ENCODE measurements around the gene FANCF. TPM values are rescaled to one million over a fixed set of nuclear protein-coding genes. Genes with fewer than 3 reads are reported as not detected.

Gene FANCF
- total RNA-seq = 25.8 TPM

DNA sequence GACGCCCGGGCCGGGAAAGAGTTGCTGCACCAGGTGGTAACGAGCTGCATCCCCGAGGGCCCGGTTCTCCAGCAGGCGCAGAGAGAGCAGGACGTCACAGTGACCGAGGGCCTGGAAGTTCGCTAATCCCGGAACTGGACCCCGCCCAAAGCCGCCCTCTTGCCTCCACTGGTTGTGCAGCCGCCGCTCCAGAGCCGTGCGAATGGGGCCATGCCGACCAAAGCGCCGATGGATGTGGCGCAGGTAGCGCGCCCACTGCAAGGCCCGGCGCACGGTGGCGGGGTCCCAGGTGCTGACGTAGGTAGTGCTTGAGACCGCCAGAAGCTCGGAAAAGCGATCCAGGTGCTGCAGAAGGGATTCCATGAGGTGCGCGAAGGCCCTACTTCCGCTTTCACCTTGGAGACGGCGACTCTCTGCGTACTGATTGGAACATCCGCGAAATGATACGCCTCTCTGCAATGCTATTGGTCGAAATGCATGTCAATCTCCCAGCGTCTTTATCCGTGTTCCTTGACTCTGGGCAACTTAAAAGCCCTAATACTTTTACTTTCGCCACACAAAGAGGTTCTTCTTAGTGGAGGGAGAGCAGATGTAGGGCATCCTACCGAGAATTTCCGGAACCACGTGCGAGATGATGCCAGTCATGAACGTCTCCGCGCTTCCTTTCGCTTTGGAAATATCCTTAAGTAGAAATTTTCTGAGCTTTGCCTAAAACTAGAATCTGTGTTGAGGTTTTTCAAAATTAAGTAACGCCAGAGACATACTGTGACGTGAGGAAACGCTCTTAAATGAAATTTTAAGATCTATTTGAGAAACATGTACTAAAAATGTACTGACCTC, at the start of gene FANCF:
Gene FANCF (minus strand): TSS at position 376 of the 840 bp plus-strand sequence. CDS start 13 bp downstream, at position 363.

GRCh38 chr11:22666325-22666687, 40.7 kb upstream of the FANCF start, which contains the start of gene GAS2:
Gene GAS2, plus strand, starts transcription at chr11:22666611. Its CDS starts 8,259 bp downstream, at chr11:22674870.

Other genes with a start within 250 kb of the FANCF start
- 18.0 TPM for gene GAS2, start 40.8 kb upstream of the FANCF start, total RNA-seq
- gene SVIP, start 204.0 kb upstream of the FANCF start, total RNA-seq = 11.1 TPM
- not detected for gene CCDC179, start 234.7 kb upstream of the FANCF start, total RNA-seq

All from diencephalon (tissue), 1 donor.